Endothelial cell of umbilical vein (primary cell): Measurements from ENCODE around the gene RBM39. TPM values are rescaled to one million over a fixed set of nuclear protein-coding genes. Genes with fewer than 3 reads are reported as not detected.
"Not testable (repeated sequence)": the region's sequence is repeated elsewhere in the genome, so short reads cannot be mapped to it uniquely, and the experiment has no call there.

Experiments
- BruUV-seq: library from RNA; stranded (reverse); fragments of 400-500 nt; replicated peaks from 2 replicates; lab custom pipeline; 2021; lab: Mats Ljungman, UMichigan
- CTCF ChIA-PET: fragments of 300-600, 350-600 bp; sonication (Branson Sonifier 250); formaldehyde crosslinking; loops from one replicate; lab custom pipeline; 2021; ENCODE audit warnings: antibody characterized with exemption, inconsistent platforms; lab: Charles Lee
- POLR2A ChIA-PET: fragments of 300-600, 350-600 bp; sonication (Branson Sonifier 250); formaldehyde crosslinking; loops from one replicate; lab custom pipeline; 2021; ENCODE audit warnings: antibody characterized with exemption, inconsistent platforms; lab: Charles Lee
- DNase-seq: peaks from one replicate; pipeline ENCODE4 v3.0.0-alpha.2; 2011; ENCODE audit warnings: low read depth, low spot score
- FAIRE-seq: peaks from 2 replicates; lab custom pipeline; 2011; peaks lifted over from hg19 to GRCh38; lab: Jason Lieb, UNC
- H2AFZ ChIP-seq: 2 replicates; pipeline ENCODE4 v1.6.0; 2012; ENCODE audit warnings: low read depth, low read length, control low read depth, inconsistent platforms
- H3K27ac ChIP-seq: 2 replicates; pipeline ENCODE4 v1.5.1; 2011; ENCODE audit warnings: low read depth, mild to moderate bottlenecking, control low read depth, low read length, moderate library complexity; ENCODE audit not compliant: insufficient read depth
- H3K27me3 ChIP-seq, 2 experiments: 2 replicates each; pipeline versions ENCODE4 v1.6.0 to v1.6.1; 2011; ENCODE audit warnings: low read length in 2 of 2, mixed read lengths in 1 of 2; ENCODE audit not compliant: control insufficient read depth in 2 of 2, insufficient read depth in 2 of 2
- H3K36me3 ChIP-seq, 2 experiments: 2 replicates in 1 of 2; 3 replicates in 1 of 2; pipeline ENCODE4 v1.5.1; 2011; ENCODE audit warnings: low read length in 2 of 2, mild to moderate bottlenecking in 1 of 2, moderate library complexity in 1 of 2; ENCODE audit not compliant: control insufficient read depth in 2 of 2, insufficient read depth in 2 of 2; ENCODE audit errors: extremely low read depth in 1 of 2
- H3K4me1 ChIP-seq: 3 replicates; pipeline ENCODE4 v1.5.1; 2011; ENCODE audit warnings: mild to moderate bottlenecking, low read length; ENCODE audit not compliant: control insufficient read depth, insufficient read depth; ENCODE audit errors: extremely low read depth
- H3K4me2 ChIP-seq: 2 replicates; pipeline ENCODE4 v1.6.1; 2011; ENCODE audit warnings: low read length, control low read depth, mixed read lengths; ENCODE audit not compliant: insufficient read depth
- H3K4me3 ChIP-seq, 3 experiments: fragments of 200-600 bp in 1 of 3; sonication (generic), shearing (Covaris generic) in 1 of 3; replicated peaks in 1 of 3; 2 replicates each; pipeline ENCODE4 v1.5.1; 2011 to 2016; ENCODE audit warnings: control low read depth in 3 of 3, low read length in 3 of 3, mild to moderate bottlenecking in 2 of 3, inconsistent platforms in 1 of 3, low read depth in 1 of 3, moderate library complexity in 1 of 3; ENCODE audit not compliant: insufficient read depth in 1 of 3
- H3K79me2 ChIP-seq: 2 replicates; pipeline ENCODE4 v1.6.0; 2012; ENCODE audit warnings: low read length, inconsistent platforms; ENCODE audit not compliant: control insufficient read depth, insufficient read depth
- H3K9ac ChIP-seq: replicated peaks from 2 replicates; pipeline ENCODE3; 2011; ENCODE audit warnings: low read length, control low read depth; ENCODE audit not compliant: insufficient read depth; ENCODE audit errors: extremely low read depth
- H3K9me1 ChIP-seq: replicated peaks from 3 replicates; pipeline ENCODE4 v1.6.0; 2011; ENCODE audit warnings: mild to moderate bottlenecking, low read length; ENCODE audit not compliant: control insufficient read depth, insufficient read depth; ENCODE audit errors: extremely low read depth
- H3K9me3 ChIP-seq: replicated peaks from 2 replicates; pipeline ENCODE4 v1.5.1; 2012; ENCODE audit warnings: low read length, inconsistent platforms; ENCODE audit not compliant: control insufficient read depth, insufficient read depth
- H4K20me1 ChIP-seq: replicated peaks from 2 replicates; pipeline ENCODE3; 2011; ENCODE audit warnings: mild to moderate bottlenecking, low read length; ENCODE audit not compliant: control insufficient read depth, insufficient read depth; ENCODE audit errors: extremely low read depth
- FOS ChIP-seq: IDR thresholded peaks from 2 replicates; pipeline ENCODE4 v1.6.1; 2011; ENCODE audit warnings: mild to moderate bottlenecking, low read length, moderate library complexity, borderline replicate concordance; ENCODE audit not compliant: insufficient read depth
- GATA2 ChIP-seq: IDR thresholded peaks from 2 replicates; pipeline ENCODE4 v1.7.0; 2011; ENCODE audit warnings: low read depth, mild to moderate bottlenecking, moderate library complexity, mixed read lengths, low read length; ENCODE audit not compliant: insufficient read length, insufficient read depth
- JUN ChIP-seq: IDR thresholded peaks from 2 replicates; pipeline ENCODE4 v1.6.1; 2011; ENCODE audit warnings: borderline replicate concordance, low read depth; ENCODE audit not compliant: insufficient read length, insufficient read depth
- MAX ChIP-seq: IDR thresholded peaks from 2 replicates; pipeline ENCODE4 v1.6.1; 2011; ENCODE audit not compliant: insufficient read depth, insufficient read length
- MYC ChIP-seq: IDR thresholded peaks from one replicate; pipeline ENCODE4 v1.6.1; 2011; ENCODE audit warnings: mild to moderate bottlenecking, low read depth, low read length
- POLR2A ChIP-seq: IDR thresholded peaks from 2 replicates; pipeline ENCODE4 v1.6.1; 2012; ENCODE audit warnings: low read depth, mild to moderate bottlenecking, control low read depth, low read length
- POLR2AphosphoS5 ChIP-seq: IDR thresholded peaks from 2 replicates; pipeline ENCODE4 v1.6.1; 2012; ENCODE audit warnings: low read depth, mild to moderate bottlenecking, control low read depth, low read length, moderate library complexity; ENCODE audit not compliant: insufficient read depth
- dilution Hi-C: fragments of 300-500 bp; cut with MboI; formaldehyde crosslinking; loops from one replicate; pipeline ENCODE4 v1.15.0; 2019; ENCODE audit warnings: low sequenced_read_pairs; ENCODE audit not compliant: extremely low pct_ligation_motif_present
- intact Hi-C: fragments of 100-400 bp; cut with micrococcal nuclease; formaldehyde crosslinking; loops from one replicate; pipeline ENCODE4 v1.10.0; 2022
- polyA plus RNA-seq, 4 experiments: library from polyadenylated mRNA; depleted of rRNA in 3 of 4; stranded (reverse) in 3 of 4; unstranded in 1 of 4; fragments of >200 nt; gene quantifications; 2 replicates each; pipeline versions ENCODE4 v1.2.1 to v1.2.3, GENCODE V29; 2011 to 2012; ENCODE audit warnings: missing spikeins in 1 of 4
- total RNA-seq: library from RNA; stranded (reverse); gene quantifications from 2 replicates; pipeline ENCODE4 v1.2.3, GENCODE V29; 2021

RBM39 gene
- total and polyA plus RNA-seq, 2 donors (not counting 3 experiments of a cell fraction or from before 2014, with no cell fraction given), result 106 to 309 TPM

GRCh38 chr20:35767683-35768481, 25.8 kb upstream of the RBM39 start:
- CTCF ChIA-PET, result interaction anchor here (1.0 to 1.4 kb wide), 3 partner anchors 24 to 26 kb away, joined by 3 to 11 read pairs (median 3); partner anchors contain the start of gene RBM39
- intact Hi-C loops, result loop anchor here (1.0 to 5.0 kb wide), 2 partner anchors 26 to 184 kb away; partner anchors contain the start of genes RBM39 and SCAND1
- H3K4me2 ChIP-seq, result peak overlapping the region; percentile 13
- dilution Hi-C loops, result no loop called here
- H4K20me1 ChIP-seq, result no peaks in the 10 kb centered on the region
- H3K9ac ChIP-seq, result peak overlapping the region; percentile 46
- no peak overlapping the region for H3K4me3 ChIP-seq
- peaks cover 33% of the 10 kb centered on the region for H3K4me1 ChIP-seq
- no peaks in the 10 kb centered on the region for H3K27me3 ChIP-seq
- peak overlapping the region; percentile 75 for H3K27ac ChIP-seq
- POLR2A ChIA-PET, result interaction anchor here (0.8 to 2.7 kb wide), 3 partner anchors 11 to 39 kb away, joined by 3 to 47 read pairs (median 3); partner anchors contain the start of gene RBM39
- H3K9me1 ChIP-seq, result no peaks in the 10 kb centered on the region
- BruUV-seq, result no TSS peak
- TF ChIP-seq MYC (peak; percentile 15), POLR2AphosphoS5 (peak; percentile 64), MAX (no peak), FOS (peak; percentile 14)
- no peaks in the 10 kb centered on the region for H3K9me3 ChIP-seq
- H2AFZ ChIP-seq, result peak overlapping the region; percentile 64
- no peaks in the 10 kb centered on the region for H3K36me3 ChIP-seq
- peaks cover 7% of the 10 kb centered on the region for H3K79me2 ChIP-seq
- FAIRE-seq, result peak; percentile 86
- DNase-seq, result peak; percentile 92

GRCh38 chr20:35766843-35767242, 24.8 kb upstream of the RBM39 start:
- intact Hi-C loops (loop anchor here (5.0 kb wide), 1 partner anchor 185 kb away; the partner anchor contains the start of gene SCAND1), dilution Hi-C loops (no loop called here)
- H2AFZ ChIP-seq, result no peak overlapping the region
- H3K79me2 ChIP-seq, result no peaks in the 10 kb centered on the region
- H3K36me3 ChIP-seq, result no peaks in the 10 kb centered on the region
- peaks cover 30% of the 10 kb centered on the region for H3K4me1 ChIP-seq
- no peak for FAIRE-seq
- no peaks in the 10 kb centered on the region for H3K9me1 ChIP-seq
- TF ChIP-seq GATA2 (no peak), POLR2A (no peak), JUN (no peak), MAX (no peak), POLR2AphosphoS5 (no peak)
- no peaks in the 10 kb centered on the region for H3K9me3 ChIP-seq
- peak overlapping the region; percentile 28 for H3K4me2 ChIP-seq
- no peak overlapping the region for H3K9ac ChIP-seq
- BruUV-seq, result no TSS peak
- H3K4me3 ChIP-seq, result no peak overlapping the region
- no peaks in the 10 kb centered on the region for H4K20me1 ChIP-seq
- POLR2A ChIA-PET, result no interaction called here
- H3K27ac ChIP-seq, result no peak overlapping the region
- no peak for DNase-seq
- no peaks in the 10 kb centered on the region for H3K27me3 ChIP-seq
- CTCF ChIA-PET, result interaction anchor here (1.4 kb wide), 1 partner anchor 25 kb away, joined by 3 read pairs; the partner anchor contains the start of gene RBM39

- DNase-seq, BruUV-seq, H3K9me3 ChIP-seq, H3K36me3 ChIP-seq, H3K27me3 ChIP-seq, H2AFZ ChIP-seq, H4K20me1 ChIP-seq, H3K9me1 ChIP-seq, dilution Hi-C loops, H3K4me3 ChIP-seq, H3K9ac ChIP-seq, H3K79me2 ChIP-seq, H3K4me2 ChIP-seq, FAIRE-seq, H3K27ac ChIP-seq, POLR2A ChIA-PET: not testable (repeated sequence)
- H3K4me1 ChIP-seq, result peaks cover 27% of the 10 kb centered on the region
- CTCF ChIA-PET, result interaction anchor here (1.1 to 1.3 kb wide), 2 partner anchors 22 to 23 kb away, joined by 3 read pairs; partner anchors contain the start of gene RBM39
- intact Hi-C loops, result loop anchor here (5.0 kb wide), 1 partner anchor 187 kb away; the partner anchor contains the start of gene SCAND1
Measured at GRCh38 chr20:35764936-35765335, 22.9 kb upstream of the RBM39 start.
